Ovary (tissue), 9 donors: Measurements from ENCODE around the gene P2RX6. TPM values are rescaled to one million over a fixed set of nuclear protein-coding genes. Genes with fewer than 3 reads are reported as not detected.

Source experiments
- DNase-seq, 5 donors: peaks; one replicate each; pipeline ENCODE4 v3.0.0-alpha.2; 2019 to 2020
- H3K27ac ChIP-seq, 2 donors: fragments of 200-600 bp; one replicate each; pipeline versions ENCODE4 v1.5.1 to v1.8.0; 2019 to 2022
- H3K27me3 ChIP-seq: fragments of 200-600 bp; one replicate; pipeline ENCODE4 v1.8.0; 2022
- H3K36me3 ChIP-seq: fragments of 200-600 bp; sonication (generic); one replicate; pipeline ENCODE4 v1.5.1; 2019
- H3K4me1 ChIP-seq: one replicate; pipeline ENCODE4 v1.8.1; 2013; ENCODE audit warnings: mild to moderate bottlenecking, moderate library complexity; ENCODE audit not compliant: insufficient read depth
- H3K4me3 ChIP-seq: fragments of 200-600 bp; sonication (generic); one replicate; pipeline ENCODE4 v1.5.1; 2017
- H3K9me3 ChIP-seq, 2 donors: fragments of 200-600 bp in 1 of 2; sonication (generic) in 1 of 2; one replicate each; pipeline versions ENCODE4 v1.5.1 to v1.8.1; 2013 to 2019; ENCODE audit warnings: mild to moderate bottlenecking in 1 of 2, moderate library complexity in 1 of 2
- EP300 ChIP-seq: sonication (generic); formaldehyde crosslinking; IDR thresholded peaks from one replicate; pipeline ENCODE4 v1.6.1; 2017; ENCODE audit warnings: antibody characterized with exemption
- POLR2A ChIP-seq: fragments of 450-650 bp; IDR thresholded peaks from one replicate; pipeline ENCODE4 v1.6.1; 2017; ENCODE audit warnings: antibody characterized with exemption, mild to moderate bottlenecking, moderate library complexity
- WGBS, 3 donors: extraction: QIAGEN DNeasy Blood & Tissue Kit in 1 of 3; methylation state at CpG; one replicate each; pipeline versions ENCODE4 v1.1.5 to v1.1.7; 2013 to 2017; 5-methylcytosine and 5-hydroxymethylcytosine counted together
- intact Hi-C, 4 donors: fragments of 100-400 bp; cut with DNase I; formaldehyde crosslinking; loops; one replicate each; pipeline versions ENCODE4 v1.11.0 to v1.15.1; 2022 to 2023
- polyA plus RNA-seq, 2 donors: library from polyadenylated mRNA; stranded (reverse); fragments of 200-250 nt in 1 of 2; fragments of 350-450 nt in 1 of 2; fragmentation: Illumina TruSeq in 1 of 2; extraction: RNeasy Lipid Tissue Mini Kit (QIAGEN cat#74804) in 1 of 2; gene quantifications; one replicate each; pipeline ENCODE4 v1.2.3, GENCODE V29; 2013 to 2014
- total RNA-seq, 7 donors: library from RNA; depleted of rRNA in 2 of 7; stranded (reverse); fragments of >200 nt in 2 of 7; fragmentation: NEBNext Ultra II Directional in 3 of 7; extraction: Animal tissue kit (Norgen Biotek cat#: 25700) in 3 of 7; gene quantifications; one replicate each; pipeline versions ENCODE4 v1.1.0 to v1.2.4, GENCODE V29; 2016 to 2023
- TF ChIP-seq, protein P1 (sequence below), 3 donors: fragments of 450-650 bp in 2 of 3; fragments of 200-600 bp in 1 of 3; IDR thresholded peaks; one replicate each; pipeline versions ENCODE4 v1.5.1 to v1.8.0; 2016 to 2022; ENCODE audit warnings: antibody characterized with exemption in 3 of 3, mild to moderate bottlenecking in 1 of 3
- donor health status: DM: no; HTN: no; CAD: no; lungs with moderate emphysema.
- donor health status: DM: no; HTN: no; CAD: no.
- donor health status: Bipolar disorder and iron deficiency.
- donor health status: DM: yes; HTN: yes; CAD: no.
- donor health status: DM: no; HTN: no; CAD: no.
- donor health status: DM: yes; HTN: yes; CAD: no.

P2RX6 gene
- total and polyA plus RNA-seq, 9 donors: 0.47 to 1.6 (median 1.0) TPM

DNA sequence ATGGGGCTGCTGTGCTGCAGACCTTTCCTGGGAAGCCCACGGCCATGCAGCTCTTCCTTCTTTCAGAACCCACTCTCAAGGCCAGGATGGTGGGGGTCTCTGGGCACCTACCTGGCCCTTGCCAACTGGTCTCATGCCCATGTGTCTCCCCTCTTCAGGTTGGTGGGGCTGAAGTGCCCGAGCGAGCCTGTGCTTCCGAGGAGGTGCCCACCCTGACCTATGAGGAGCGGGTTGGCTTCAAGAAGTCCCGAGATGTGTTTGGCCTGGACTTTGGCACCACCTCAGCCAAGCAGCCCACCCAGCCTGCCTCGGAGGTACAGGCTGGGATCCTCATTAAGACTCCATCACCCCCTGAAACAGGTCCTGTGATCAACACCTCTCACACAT lies 22.9 kb upstream of the P2RX6 start:
- no peaks in the 10 kb centered on the region for H3K9me3 ChIP-seq
- H3K36me3 ChIP-seq: no peaks in the 10 kb centered on the region
- no peak for DNase-seq
- intact Hi-C loops: no loop called here
- 86 to 92% (median 87%) methylated on average over 7 of the region's 7 CpGs for WGBS, 3 donors
- no peaks in the 10 kb centered on the region for H3K27me3 ChIP-seq
- H3K27ac ChIP-seq: no peak overlapping the region
- TF ChIP-seq POLR2A: no peak
- no peak for TF ChIP-seq EP300
- TF ChIP-seq, protein P1, sequence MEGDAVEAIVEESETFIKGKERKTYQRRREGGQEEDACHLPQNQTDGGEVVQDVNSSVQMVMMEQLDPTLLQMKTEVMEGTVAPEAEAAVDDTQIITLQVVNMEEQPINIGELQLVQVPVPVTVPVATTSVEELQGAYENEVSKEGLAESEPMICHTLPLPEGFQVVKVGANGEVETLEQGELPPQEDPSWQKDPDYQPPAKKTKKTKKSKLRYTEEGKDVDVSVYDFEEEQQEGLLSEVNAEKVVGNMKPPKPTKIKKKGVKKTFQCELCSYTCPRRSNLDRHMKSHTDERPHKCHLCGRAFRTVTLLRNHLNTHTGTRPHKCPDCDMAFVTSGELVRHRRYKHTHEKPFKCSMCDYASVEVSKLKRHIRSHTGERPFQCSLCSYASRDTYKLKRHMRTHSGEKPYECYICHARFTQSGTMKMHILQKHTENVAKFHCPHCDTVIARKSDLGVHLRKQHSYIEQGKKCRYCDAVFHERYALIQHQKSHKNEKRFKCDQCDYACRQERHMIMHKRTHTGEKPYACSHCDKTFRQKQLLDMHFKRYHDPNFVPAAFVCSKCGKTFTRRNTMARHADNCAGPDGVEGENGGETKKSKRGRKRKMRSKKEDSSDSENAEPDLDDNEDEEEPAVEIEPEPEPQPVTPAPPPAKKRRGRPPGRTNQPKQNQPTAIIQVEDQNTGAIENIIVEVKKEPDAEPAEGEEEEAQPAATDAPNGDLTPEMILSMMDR (IDR thresholded peaks at IDR 0.05): no peak
- no peak overlapping the region for H3K4me3 ChIP-seq
- H3K4me1 ChIP-seq: peaks cover 12% of the 10 kb centered on the region

DNA sequence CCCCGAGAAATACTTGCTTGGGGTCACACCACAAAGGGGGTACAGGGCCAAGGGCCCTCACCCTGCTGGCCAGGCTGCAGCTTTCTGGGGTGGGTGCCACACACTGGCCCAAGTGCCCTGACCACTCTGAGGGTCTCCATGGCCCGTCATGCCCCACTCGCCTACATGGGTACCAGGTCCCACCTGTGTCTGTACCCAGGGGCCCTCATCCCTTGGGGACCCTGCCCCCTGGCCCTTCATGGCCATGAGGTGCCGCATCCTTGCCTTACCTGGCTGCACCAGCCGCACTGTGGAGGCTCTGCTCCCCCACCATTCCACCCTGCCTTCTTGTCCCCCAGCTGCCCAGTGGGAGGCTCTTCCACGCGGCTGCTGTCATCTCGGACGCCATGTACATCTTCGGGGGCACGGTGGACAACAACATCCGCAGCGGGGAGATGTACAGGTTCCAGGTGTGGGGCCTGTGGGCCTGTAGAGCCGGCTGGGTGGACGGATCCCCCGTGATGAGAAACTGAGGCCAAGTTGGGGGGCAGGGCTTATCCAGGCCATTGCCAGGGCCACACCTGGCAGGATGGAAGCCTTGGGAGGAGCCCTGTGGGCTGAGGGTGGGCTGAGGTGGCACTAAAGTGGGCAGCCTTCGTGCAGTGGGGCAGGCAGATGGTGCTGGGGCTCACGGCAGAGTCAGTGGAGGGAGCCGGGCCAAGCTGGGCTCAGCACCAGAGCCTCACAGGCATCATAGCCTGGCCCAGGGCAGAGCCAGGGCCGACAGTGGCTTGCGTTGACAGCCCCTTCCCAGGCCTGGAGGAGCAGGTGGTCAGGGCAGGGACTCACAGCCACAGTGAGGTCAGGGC lies 22.3 kb upstream of the P2RX6 start:
- no peak for DNase-seq
- Histone ChIP-seq H3K4me1 (peaks cover 12% of the 10 kb centered on the region), H3K9me3 (no peaks in the 10 kb centered on the region), H3K27me3 (no peaks in the 10 kb centered on the region), H3K27ac (no peak overlapping the region), H3K4me3 (no peak overlapping the region), H3K36me3 (no peaks in the 10 kb centered on the region)
- no peak for TF ChIP-seq POLR2A
- no peak for TF ChIP-seq EP300
- TF ChIP-seq, protein P1 (IDR thresholded peaks at IDR 0.05): no peak
- intact Hi-C loops: no loop called here
- WGBS, 3 donors: 84 to 85% (median 84%) methylated on average over 21 of the region's 21 CpGs

DNA sequence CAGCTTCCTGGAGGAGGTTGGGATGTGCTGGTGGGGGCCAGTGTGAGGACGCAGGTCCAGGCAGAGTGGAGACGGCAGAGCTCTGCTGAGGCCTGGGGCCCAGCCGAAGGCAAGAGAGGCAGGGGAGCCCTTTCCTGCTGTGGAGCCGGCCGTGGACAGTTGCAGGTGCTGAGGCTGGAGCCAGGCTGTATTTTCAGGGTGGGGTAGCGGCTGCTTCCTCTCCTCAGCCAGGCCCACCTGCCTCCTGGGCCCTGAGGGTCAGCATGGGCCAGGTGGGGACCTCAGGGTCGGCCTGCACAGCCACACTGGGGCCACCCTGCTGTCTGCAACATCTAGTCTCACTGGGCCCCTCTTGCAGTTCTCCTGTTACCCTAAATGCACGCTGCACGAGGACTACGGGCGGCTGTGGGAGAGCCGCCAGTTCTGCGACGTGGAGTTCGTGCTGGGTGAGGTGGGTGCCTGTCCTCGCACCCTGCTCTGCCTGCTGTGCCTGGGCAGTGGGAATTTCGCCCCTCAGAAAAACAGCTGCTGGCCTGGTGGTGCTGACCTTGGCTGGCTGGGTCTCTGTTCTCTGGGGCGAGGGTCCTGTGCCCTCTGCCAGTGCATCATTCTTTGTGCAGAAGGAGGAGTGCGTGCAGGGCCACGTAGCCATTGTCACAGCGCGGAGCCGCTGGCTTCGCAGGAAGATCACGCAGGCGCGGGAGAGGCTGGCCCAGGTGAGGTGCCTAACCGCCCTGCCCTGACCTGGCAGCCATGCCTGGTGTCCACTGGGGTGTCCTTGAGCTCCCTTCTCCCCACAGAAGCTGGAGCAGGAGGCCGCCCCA lies 21.4 kb upstream of the P2RX6 start:
- no peaks in the 10 kb centered on the region for H3K9me3 ChIP-seq
- DNase-seq: no peak
- TF ChIP-seq, protein P1 (IDR thresholded peaks at IDR 0.05): no peak
- no peak for TF ChIP-seq POLR2A
- H3K27me3 ChIP-seq: no peaks in the 10 kb centered on the region
- intact Hi-C loops: no loop called here
- WGBS, 3 donors: 91 to 94% (median 91%) methylated on average over 28 to 29 of the region's 29 CpGs
- peaks cover 12% of the 10 kb centered on the region for H3K4me1 ChIP-seq
- H3K27ac ChIP-seq: no peak overlapping the region
- no peak overlapping the region for H3K4me3 ChIP-seq
- H3K36me3 ChIP-seq: no peaks in the 10 kb centered on the region

DNA sequence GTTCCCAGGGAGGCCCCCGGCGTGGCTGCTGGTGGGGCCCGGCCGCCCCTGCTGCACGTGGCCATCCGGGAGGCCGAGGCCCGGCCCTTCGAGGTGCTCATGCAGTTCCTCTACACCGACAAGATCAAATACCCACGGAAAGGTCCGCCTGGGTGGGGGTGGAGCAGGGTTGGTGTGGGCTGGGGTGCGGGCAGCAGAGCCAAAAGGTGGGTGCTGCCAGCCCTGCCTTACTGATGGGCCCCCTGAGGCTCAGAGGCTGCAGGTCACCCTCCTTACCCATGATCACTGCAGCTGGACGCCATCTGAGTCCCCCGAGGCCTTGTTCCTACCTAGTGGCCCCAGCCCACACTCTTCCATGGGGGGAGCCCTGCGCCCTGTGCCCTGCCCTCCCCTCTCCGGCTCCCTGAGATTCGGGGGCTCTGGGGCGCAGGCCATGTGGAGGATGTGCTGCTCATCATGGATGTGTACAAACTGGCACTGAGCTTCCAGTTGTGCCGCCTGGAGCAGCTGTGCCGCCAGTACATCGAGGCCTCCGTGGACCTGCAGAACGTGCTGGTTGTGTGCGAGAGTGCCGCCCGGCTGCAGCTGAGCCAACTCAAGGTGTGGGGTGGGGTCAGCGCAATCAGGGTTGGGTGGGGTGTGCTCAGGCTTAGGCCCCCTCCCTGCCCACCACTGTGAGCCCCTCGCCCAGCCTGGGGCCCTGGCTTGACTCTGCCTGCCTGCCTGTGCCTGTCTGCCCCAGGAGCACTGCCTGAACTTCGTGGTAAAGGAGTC lies 20.6 kb upstream of the P2RX6 start:
- 84 to 91% (median 87%) methylated on average over 30 of the region's 30 CpGs for WGBS, 3 donors
- Histone ChIP-seq H3K4me1 (peaks cover 12% of the 10 kb centered on the region), H3K36me3 (no peaks in the 10 kb centered on the region), H3K4me3 (no peak overlapping the region), H3K27me3 (no peaks in the 10 kb centered on the region), H3K9me3 (no peaks in the 10 kb centered on the region), H3K27ac (no peak overlapping the region)
- TF ChIP-seq POLR2A (no peak), EP300 (no peak)
- TF ChIP-seq, protein P1 (IDR thresholded peaks at IDR 0.05): no peak
- DNase-seq: no peak
- intact Hi-C loops: no loop called here
